ENCODE measurements around the gene TMX2.

- TF ChIP-seq, protein P1, sequence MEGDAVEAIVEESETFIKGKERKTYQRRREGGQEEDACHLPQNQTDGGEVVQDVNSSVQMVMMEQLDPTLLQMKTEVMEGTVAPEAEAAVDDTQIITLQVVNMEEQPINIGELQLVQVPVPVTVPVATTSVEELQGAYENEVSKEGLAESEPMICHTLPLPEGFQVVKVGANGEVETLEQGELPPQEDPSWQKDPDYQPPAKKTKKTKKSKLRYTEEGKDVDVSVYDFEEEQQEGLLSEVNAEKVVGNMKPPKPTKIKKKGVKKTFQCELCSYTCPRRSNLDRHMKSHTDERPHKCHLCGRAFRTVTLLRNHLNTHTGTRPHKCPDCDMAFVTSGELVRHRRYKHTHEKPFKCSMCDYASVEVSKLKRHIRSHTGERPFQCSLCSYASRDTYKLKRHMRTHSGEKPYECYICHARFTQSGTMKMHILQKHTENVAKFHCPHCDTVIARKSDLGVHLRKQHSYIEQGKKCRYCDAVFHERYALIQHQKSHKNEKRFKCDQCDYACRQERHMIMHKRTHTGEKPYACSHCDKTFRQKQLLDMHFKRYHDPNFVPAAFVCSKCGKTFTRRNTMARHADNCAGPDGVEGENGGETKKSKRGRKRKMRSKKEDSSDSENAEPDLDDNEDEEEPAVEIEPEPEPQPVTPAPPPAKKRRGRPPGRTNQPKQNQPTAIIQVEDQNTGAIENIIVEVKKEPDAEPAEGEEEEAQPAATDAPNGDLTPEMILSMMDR (conservative IDR thresholded peaks at IDR 0.05) = no peak
- no peak for TF ChIP-seq EZH2 (IDR thresholded peaks at IDR 0.05; ENCODE audit: low read depth)
Measured at GRCh38 chr11:57675176-57675941, 37.0 kb upstream of the TMX2 start.

All from PC-9 (cell line).